ENCODE measurements around the gene MTARC2.
"Not testable (repeated sequence)": the region's sequence is repeated elsewhere in the genome, so short reads cannot be mapped to it uniquely, and the experiment has no call there.

Gene MTARC2

GRCh38 chr1:220748089-220748934 is at the start of gene MTARC2:
TSS of gene MTARC2 (plus strand) at chr1:220748322. CDS start at chr1:220748532, 210 bp downstream.
- DNase-seq (ENCODE audit: low read depth), result peak; percentile 40

GRCh38 chr1:220698607-220699016 is 49.5 kb upstream of the MTARC2 start:
- DNase-seq (ENCODE audit: low read depth), result no peak

GRCh38 chr1:220699044-220699443 is 49.1 kb upstream of the MTARC2 start:
- DNase-seq (ENCODE audit: low read depth), result no peak

- no peak for DNase-seq (ENCODE audit: low read depth)
Observed at GRCh38 chr1:220700556-220701179, 47.5 kb upstream of the MTARC2 start.

GRCh38 chr1:220701974-220702373 is 46.1 kb upstream of the MTARC2 start:
- DNase-seq (ENCODE audit: low read depth), result no peak

GRCh38 chr1:220702733-220703270 is 45.3 kb upstream of the MTARC2 start:
- no peak for DNase-seq (ENCODE audit: low read depth)

GRCh38 chr1:220703305-220703704 is 44.8 kb upstream of the MTARC2 start:
- no peak for DNase-seq (ENCODE audit: low read depth)

GRCh38 chr1:220705782-220706181 is 42.3 kb upstream of the MTARC2 start:
- no peak for DNase-seq (ENCODE audit: low read depth)

GRCh38 chr1:220706480-220706879 is 41.6 kb upstream of the MTARC2 start:
- DNase-seq (ENCODE audit: low read depth), result no peak

- DNase-seq (ENCODE audit: low read depth), result no peak
Observed at GRCh38 chr1:220707160-220707559, 41.0 kb upstream of the MTARC2 start.

- no peak for DNase-seq (ENCODE audit: low read depth)
Observed at GRCh38 chr1:220708244-220708643, 39.9 kb upstream of the MTARC2 start.

GRCh38 chr1:220708936-220709801 is 39.0 kb upstream of the MTARC2 start:
- DNase-seq (ENCODE audit: low read depth), result no peak

GRCh38 chr1:220710333-220710732 is 37.8 kb upstream of the MTARC2 start:
- DNase-seq (ENCODE audit: low read depth), result no peak

GRCh38 chr1:220711056-220711809 is 36.9 kb upstream of the MTARC2 start:
- no peak for DNase-seq (ENCODE audit: low read depth)

GRCh38 chr1:220715986-220716385 is 32.1 kb upstream of the MTARC2 start:
- DNase-seq (ENCODE audit: low read depth), result not testable (repeated sequence)

- DNase-seq (ENCODE audit: low read depth), result no peak
Observed at GRCh38 chr1:220717800-220718640, 30.1 kb upstream of the MTARC2 start.

- not testable (repeated sequence) for DNase-seq (ENCODE audit: low read depth)
Observed at GRCh38 chr1:220721266-220721665, 26.9 kb upstream of the MTARC2 start.

- DNase-seq (ENCODE audit: low read depth), result no peak
Observed at GRCh38 chr1:220726634-220727033, 21.5 kb upstream of the MTARC2 start.

- DNase-seq (ENCODE audit: low read depth), result no peak
Observed at GRCh38 chr1:220727519-220727918, 20.6 kb upstream of the MTARC2 start.

GRCh38 chr1:220730486-220730885 is 17.6 kb upstream of the MTARC2 start:
- DNase-seq (ENCODE audit: low read depth), result no peak

GRCh38 chr1:220732137-220732536 is 16.0 kb upstream of the MTARC2 start:
- DNase-seq (ENCODE audit: low read depth), result no peak

Measured in fibroblast of the conjunctiva (primary cell).